Activated T-cell treated with anti-CD3 and anti-CD28 coated beads, Interleukin-2, amount 50 U/mL, for 24 hours (primary cell): ENCODE data around the gene ZNF333.

Experiments
- DNase-seq: peaks from one replicate; pipeline ENCODE4 v3.0.0-alpha.2; 2020
- H3K27ac Mint-ChIP-seq: 2 replicates; pipeline ENCODE4 v1.8.0; 2020; ENCODE audit warnings: mild to moderate bottlenecking, mixed read lengths
- H3K27me3 Mint-ChIP-seq: 2 replicates; pipeline ENCODE4 v1.8.0; 2020; ENCODE audit warnings: mixed read lengths
- H3K36me3 Mint-ChIP-seq: 2 replicates; pipeline ENCODE4 v1.8.0; 2020; ENCODE audit warnings: low read depth, mixed read lengths
- H3K4me1 Mint-ChIP-seq: 2 replicates; pipeline ENCODE4 v1.8.0; 2020; ENCODE audit warnings: low read depth, mixed read lengths
- H3K4me3 Mint-ChIP-seq: 2 replicates; pipeline ENCODE4 v1.8.0; 2020; ENCODE audit warnings: mild to moderate bottlenecking, moderate library complexity, mixed read lengths
- H3K9me3 Mint-ChIP-seq: 2 replicates; pipeline ENCODE4 v1.8.0; 2020; ENCODE audit warnings: mixed read lengths

ZNF333 gene

DNA sequence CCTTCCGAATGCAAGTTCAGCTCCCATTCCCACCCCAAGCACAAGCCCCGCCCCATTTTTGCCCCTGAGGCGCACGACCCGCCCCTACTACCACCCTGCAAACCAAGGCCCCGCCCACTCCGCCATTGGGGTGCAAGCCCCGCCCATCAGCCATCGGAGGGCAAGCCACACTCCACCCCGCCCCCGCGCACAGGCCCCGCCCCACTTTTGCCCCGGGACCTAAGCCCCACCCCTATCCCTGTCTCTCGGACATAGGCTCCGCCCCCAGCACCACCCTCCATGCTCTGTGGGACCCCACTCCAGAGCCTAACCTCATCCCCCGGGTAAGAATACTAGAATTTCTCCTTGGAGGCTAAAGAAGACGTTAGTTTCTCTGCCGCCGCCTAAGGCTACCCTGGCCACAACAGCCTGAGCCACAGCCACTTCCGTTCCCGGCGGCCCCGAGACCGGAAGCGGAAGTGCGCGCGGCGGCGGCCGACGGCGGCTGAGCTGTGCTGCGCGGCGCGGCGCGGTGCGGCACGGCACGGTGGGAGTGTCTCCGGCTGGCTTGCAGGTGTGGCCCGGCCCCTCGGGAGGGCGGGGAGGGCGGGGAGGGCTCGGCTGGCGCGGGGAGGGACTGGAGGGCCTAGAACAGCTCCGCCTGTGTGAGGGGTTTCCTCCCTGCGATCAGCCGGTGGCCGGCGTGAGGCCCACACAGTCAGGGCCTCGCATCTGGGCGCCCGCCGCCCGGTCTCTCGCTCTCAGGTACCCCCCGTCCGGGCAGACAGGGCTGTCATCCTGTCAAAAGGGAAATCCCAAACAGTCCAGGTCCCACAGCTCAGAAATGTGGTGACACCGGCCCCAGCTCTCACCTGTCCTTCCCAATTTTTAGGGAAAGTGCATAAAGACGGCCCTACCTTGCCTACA is at the start of gene ZNF333:
ZNF333 (plus strand) TSS at position 451 of the 906 bp plus-strand sequence. CDS start 3,444 bp downstream, outside the sequence.
- peaks cover 17% of the 10 kb centered on the region for H3K4me1 Mint-ChIP-seq
- peak; percentile 99 for DNase-seq
- no peaks in the 10 kb centered on the region for H3K27me3 Mint-ChIP-seq
- peak within 1 kb of the TSS; percentile 93 for H3K4me3 Mint-ChIP-seq
- no peaks in the 10 kb centered on the region for H3K9me3 Mint-ChIP-seq
- H3K27ac Mint-ChIP-seq, result peak within 1 kb of the TSS; percentile 100
- peaks cover 22% of the 10 kb centered on the region for H3K36me3 Mint-ChIP-seq

DNA sequence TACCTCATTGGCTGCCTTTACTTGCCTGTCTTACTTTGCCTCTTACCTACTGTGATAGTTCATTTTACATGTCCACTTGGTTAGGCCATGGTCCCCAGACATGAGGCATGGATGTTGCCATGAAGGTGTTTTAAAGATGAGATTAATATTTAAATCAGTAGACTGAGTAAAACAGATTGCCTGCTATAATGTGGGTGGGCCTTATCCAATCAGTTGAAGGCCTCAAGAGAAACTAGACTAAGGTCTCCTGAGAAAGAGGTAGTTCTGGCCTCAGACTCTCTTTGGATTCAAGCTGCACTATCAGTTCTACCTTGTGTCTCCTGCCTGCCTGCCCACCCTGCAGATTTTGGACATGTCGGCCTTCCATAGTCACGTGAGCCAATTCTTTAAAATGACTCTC is 41.3 kb upstream of the ZNF333 start:
- Mint-ChIP-seq H3K9me3 (peaks cover 1% of the 10 kb centered on the region), H3K4me1 (no peaks in the 10 kb centered on the region), H3K36me3 (no peaks in the 10 kb centered on the region), H3K27me3 (peaks cover 30% of the 10 kb centered on the region), H3K27ac (no peak overlapping the region), H3K4me3 (no peak overlapping the region)
- no peak for DNase-seq

DNA sequence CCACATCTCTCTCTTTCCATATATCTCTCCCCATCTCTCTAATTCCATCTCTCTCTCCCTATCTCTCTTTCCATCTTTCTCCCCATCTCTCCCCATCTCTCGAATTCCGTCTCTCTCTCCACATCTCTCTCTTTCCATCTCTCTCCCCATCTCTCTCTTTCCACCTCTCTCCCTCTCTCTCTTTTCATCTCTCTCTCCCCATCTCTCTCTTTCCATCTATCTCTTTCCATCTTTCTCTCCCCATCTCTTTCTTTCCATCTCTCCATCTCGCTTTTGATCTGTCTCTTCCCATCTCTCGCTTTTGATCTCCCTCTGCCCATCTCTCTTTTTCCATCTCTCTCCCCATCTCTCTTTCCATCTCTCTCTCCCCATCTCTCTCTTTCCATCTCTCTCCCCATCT is 40.8 kb upstream of the ZNF333 start:
- H3K9me3 Mint-ChIP-seq, result no peaks in the 10 kb centered on the region
- H3K4me3 Mint-ChIP-seq, result no peak overlapping the region
- H3K36me3 Mint-ChIP-seq, result no peaks in the 10 kb centered on the region
- H3K27me3 Mint-ChIP-seq, result peaks cover 31% of the 10 kb centered on the region
- H3K4me1 Mint-ChIP-seq, result no peaks in the 10 kb centered on the region
- no peak for DNase-seq
- no peak overlapping the region for H3K27ac Mint-ChIP-seq

DNA sequence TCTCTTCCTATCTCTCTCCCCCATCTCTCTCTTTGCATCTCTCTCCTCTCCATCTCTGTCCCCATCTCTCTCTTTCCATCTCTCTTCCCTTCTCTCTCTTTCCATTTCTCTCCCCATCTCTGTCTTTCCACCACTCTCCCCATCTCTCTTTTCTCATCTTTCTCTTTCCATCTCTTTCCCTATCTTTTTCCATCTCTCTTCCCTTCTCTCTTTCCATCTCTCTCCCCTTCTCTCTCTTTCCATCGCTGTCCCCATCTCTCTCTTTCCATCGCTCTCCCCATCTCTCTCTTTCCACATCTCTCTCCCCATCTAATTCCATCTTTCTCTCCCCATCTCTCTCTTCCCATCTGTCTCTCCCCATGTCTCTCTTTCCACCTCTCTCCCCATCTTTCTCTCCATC is 39.7 kb upstream of the ZNF333 start:
- no peaks in the 10 kb centered on the region for H3K9me3 Mint-ChIP-seq
- H3K4me3 Mint-ChIP-seq, result no peak overlapping the region
- no peak for DNase-seq
- no peaks in the 10 kb centered on the region for H3K4me1 Mint-ChIP-seq
- H3K27ac Mint-ChIP-seq, result no peak overlapping the region
- no peaks in the 10 kb centered on the region for H3K36me3 Mint-ChIP-seq
- peaks cover 31% of the 10 kb centered on the region for H3K27me3 Mint-ChIP-seq

DNA sequence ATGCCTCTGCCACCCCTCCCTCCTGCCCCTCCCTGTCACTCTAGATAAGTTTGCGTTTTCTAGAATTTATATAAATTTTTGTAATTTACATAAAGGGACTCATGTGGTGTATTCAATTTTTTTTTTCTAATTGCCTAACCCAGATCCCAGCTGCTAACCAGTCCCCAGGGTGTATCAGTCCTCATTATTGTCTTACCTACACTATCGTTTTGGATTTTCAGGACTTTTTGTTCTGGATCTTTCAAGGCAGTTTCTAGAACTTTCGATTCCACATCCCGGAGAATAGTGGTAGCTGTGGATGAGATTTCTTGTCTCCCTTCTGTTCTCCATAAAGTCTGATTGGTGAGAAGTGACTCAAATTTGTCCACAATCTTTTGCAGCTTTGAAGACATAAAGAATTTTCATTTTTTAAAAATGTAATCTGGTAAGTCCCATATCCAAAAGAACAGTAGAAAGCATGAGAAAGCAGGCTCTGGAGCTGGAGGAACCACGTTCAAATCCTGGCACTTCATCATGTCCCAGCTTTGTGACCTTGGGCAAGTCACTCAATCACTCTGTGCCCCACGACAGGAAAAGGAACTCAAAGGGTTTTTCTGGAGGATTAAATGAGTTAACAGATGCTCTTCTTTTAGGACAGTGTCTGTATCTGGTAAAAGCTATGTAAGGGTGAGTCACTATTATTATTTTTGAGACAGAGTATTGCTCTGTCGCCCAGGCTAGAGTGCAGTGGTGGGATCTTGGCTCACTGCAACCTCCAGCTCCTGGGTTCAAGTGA is 34.9 kb upstream of the ZNF333 start:
- no peaks in the 10 kb centered on the region for H3K36me3 Mint-ChIP-seq
- no peak for DNase-seq
- H3K9me3 Mint-ChIP-seq, result no peaks in the 10 kb centered on the region
- H3K4me1 Mint-ChIP-seq, result no peaks in the 10 kb centered on the region
- H3K27me3 Mint-ChIP-seq, result peaks cover 28% of the 10 kb centered on the region
- H3K27ac Mint-ChIP-seq, result no peak overlapping the region
- no peak overlapping the region for H3K4me3 Mint-ChIP-seq

DNA sequence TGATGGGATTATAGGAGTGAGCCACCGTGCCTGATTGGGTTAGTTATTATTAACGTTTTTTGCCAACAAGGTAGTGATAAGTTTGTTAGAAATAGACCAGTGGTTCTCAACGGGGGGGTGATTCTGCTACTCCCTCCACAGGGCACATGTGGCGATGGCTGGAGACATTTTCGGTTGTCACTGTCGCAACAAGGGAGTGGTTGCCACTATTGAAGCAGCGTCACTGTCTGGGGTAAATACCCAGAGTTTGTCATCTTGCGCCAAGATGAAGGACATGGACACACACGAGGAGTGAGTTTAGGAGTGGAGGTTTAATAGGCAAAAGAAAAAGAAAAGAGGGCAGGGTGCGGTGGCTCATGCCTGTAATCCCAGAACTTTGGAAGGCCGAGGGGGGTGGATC is 34.1 kb upstream of the ZNF333 start:
- H3K9me3 Mint-ChIP-seq, result no peaks in the 10 kb centered on the region
- no peaks in the 10 kb centered on the region for H3K36me3 Mint-ChIP-seq
- DNase-seq, result no peak
- H3K4me3 Mint-ChIP-seq, result no peak overlapping the region
- no peak overlapping the region for H3K27ac Mint-ChIP-seq
- H3K4me1 Mint-ChIP-seq, result no peaks in the 10 kb centered on the region
- peaks cover 32% of the 10 kb centered on the region for H3K27me3 Mint-ChIP-seq

DNA sequence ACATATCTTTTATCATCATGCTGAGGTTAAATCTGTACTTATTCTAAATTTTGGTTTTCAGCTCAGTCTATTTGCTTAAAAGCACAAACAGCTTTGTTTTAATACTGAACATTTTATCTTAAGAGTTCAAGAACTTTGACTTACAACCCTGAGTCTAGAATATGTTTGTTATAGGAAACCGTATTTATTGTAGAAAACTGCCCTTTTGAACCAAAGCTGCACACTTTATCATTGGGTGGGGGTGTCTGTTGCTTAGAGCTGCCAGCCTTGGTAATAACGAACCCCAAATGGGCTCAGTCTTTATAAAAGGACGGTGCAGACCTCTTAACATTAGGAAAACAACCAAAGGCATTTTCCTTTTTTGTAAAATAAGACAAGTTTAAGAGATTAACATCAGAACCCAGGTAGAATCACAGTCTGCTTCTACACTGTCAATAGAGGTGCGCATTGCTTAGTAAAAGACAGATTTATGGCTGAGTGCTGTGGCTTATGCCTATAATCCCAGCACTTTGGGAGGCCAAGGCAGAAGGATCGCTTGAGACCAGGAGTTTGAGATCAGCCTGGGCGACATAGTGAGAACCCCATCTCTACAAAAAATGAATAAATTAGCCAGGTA is 29.9 kb upstream of the ZNF333 start:
- no peaks in the 10 kb centered on the region for H3K36me3 Mint-ChIP-seq
- no peak overlapping the region for H3K4me3 Mint-ChIP-seq
- H3K27me3 Mint-ChIP-seq, result peaks cover 18% of the 10 kb centered on the region
- no peak for DNase-seq
- no peaks in the 10 kb centered on the region for H3K4me1 Mint-ChIP-seq
- H3K27ac Mint-ChIP-seq, result no peak overlapping the region
- no peaks in the 10 kb centered on the region for H3K9me3 Mint-ChIP-seq

DNA sequence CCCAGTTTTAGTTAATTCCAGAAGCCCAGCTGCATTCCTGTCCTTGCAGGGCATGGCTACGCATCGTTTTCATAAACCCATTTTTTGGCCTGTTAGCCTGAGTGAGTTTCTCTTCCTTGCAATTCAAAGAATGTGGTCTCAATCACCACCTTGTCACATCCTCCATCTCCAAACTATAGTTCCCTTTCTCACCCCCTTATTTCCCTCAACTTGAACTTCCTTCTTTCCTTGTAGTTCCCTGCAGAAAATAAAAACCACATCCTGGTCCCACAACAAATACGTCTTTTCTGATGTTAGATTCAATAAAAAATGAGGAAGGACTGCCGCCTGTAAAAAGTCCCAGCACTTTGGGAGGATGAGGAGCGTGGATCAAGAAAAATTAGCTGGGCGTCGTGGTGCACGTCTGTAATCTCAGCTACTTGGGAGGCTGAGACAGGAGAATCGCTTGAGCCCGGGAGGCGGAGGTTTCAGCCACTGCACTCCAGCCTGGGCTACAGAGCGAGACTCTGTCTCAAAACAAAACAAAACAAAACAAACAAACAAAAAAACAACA is 28.4 kb upstream of the ZNF333 start:
- no peak for DNase-seq
- H3K9me3 Mint-ChIP-seq, result no peaks in the 10 kb centered on the region
- no peak overlapping the region for H3K27ac Mint-ChIP-seq
- peaks cover 13% of the 10 kb centered on the region for H3K27me3 Mint-ChIP-seq
- no peak overlapping the region for H3K4me3 Mint-ChIP-seq
- no peaks in the 10 kb centered on the region for H3K4me1 Mint-ChIP-seq
- H3K36me3 Mint-ChIP-seq, result no peaks in the 10 kb centered on the region

DNA sequence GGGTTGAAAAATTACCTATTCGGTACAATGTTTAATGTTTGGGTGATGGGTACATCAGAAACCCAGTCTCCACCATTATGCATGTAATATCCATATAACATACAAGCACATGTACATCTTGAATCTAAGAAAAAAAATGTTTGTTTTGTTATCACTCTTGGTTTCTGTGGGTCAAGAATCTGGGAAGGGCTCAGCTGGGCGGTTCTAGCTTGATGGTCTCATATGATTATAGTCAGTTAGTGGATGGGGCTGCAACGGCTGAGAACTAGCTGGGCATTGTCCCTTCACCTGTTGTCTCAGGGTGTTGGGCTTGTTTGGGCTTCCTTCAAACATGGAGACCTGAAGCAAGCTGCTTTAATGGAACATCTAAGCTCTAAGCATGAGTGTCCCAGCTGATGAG is 19.9 kb upstream of the ZNF333 start:
- no peak overlapping the region for H3K27ac Mint-ChIP-seq
- peaks cover 11% of the 10 kb centered on the region for H3K4me1 Mint-ChIP-seq
- H3K36me3 Mint-ChIP-seq, result no peaks in the 10 kb centered on the region
- peaks cover 11% of the 10 kb centered on the region for H3K9me3 Mint-ChIP-seq
- no peak for DNase-seq
- no peak overlapping the region for H3K4me3 Mint-ChIP-seq
- peaks cover 46% of the 10 kb centered on the region for H3K27me3 Mint-ChIP-seq

DNA sequence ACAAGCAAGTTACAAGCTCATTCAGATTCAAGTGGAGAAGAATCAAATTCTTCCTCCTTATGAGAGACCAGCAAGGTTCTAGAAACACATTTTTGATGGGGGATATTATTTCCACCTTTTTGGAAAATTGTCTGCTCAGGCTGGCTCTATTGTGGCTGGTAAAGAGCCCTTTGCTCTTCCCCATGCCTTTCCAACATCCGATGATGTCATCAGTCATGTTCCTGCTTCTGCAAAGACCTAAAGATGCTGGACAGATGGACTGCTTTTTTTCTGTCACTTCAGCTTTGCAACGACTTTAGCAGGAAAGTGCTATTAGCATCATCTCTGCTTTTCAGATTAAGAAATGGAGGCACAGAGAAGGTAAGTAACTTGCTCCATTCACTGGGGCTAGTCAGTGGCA is 19.4 kb upstream of the ZNF333 start:
- Mint-ChIP-seq H3K36me3 (no peaks in the 10 kb centered on the region), H3K27ac (no peak overlapping the region), H3K4me1 (peaks cover 12% of the 10 kb centered on the region), H3K9me3 (peaks cover 11% of the 10 kb centered on the region), H3K4me3 (no peak overlapping the region), H3K27me3 (peaks cover 46% of the 10 kb centered on the region)
- DNase-seq, result no peak

DNA sequence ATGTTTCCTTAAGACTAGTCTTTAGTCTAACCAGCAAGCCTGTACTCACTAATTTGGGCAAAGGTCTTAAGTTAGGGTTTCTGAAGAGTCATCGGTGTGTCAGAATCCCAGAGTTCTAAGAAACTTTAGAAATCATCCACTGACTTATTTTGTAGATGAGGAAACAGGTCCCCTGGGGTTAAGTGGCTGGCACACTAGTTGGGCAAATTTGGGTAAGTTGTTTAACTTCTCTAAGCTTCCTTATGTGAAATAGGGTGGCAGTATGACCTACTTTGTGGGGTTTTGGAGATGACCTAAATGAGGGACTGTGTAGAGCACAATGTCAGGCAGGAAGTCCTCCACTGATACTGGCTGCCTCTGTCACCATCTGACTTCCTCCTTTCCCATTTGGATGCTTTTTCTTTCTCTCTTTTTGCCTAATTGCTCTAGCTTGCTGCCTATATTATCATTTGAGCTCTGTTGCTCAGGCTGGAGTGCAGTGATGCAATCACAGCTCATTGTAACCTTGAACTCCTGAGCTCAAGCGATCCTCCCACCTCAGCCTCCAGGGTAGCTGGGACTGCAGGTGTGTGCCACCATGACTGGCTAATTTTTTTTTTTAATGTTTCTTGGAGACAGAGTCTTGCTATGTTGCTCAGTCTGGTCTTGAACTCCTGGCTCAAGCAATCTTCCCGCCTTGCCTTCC is 17.5 kb upstream of the ZNF333 start:
- Mint-ChIP-seq H3K4me1 (peaks cover 12% of the 10 kb centered on the region), H3K27me3 (peaks cover 46% of the 10 kb centered on the region), H3K4me3 (no peak overlapping the region), H3K27ac (no peak overlapping the region), H3K9me3 (peaks cover 11% of the 10 kb centered on the region), H3K36me3 (no peaks in the 10 kb centered on the region)
- DNase-seq, result no peak

DNA sequence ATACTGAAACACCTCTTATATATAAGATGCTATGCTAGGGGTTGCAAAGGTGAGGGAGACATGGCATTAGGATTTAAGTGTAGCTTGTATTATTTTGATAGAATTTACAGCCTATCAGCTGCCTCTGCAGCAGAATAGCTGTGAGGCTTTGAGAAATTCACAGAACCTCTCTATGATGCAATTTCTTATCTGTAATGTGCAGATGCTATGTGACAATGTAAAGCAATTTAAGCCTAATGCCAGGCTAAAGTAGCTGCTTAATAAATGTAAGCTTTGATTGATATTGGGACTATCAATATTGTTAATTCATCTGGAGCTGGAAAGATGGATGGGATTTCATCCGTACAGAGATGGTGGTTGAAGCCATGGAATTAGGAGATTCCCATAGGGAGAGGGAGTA is 16.8 kb upstream of the ZNF333 start:
- H3K36me3 Mint-ChIP-seq, result no peaks in the 10 kb centered on the region
- peaks cover 46% of the 10 kb centered on the region for H3K27me3 Mint-ChIP-seq
- H3K4me1 Mint-ChIP-seq, result peaks cover 8% of the 10 kb centered on the region
- H3K27ac Mint-ChIP-seq, result no peak overlapping the region
- peaks cover 11% of the 10 kb centered on the region for H3K9me3 Mint-ChIP-seq
- DNase-seq, result no peak
- no peak overlapping the region for H3K4me3 Mint-ChIP-seq

DNA sequence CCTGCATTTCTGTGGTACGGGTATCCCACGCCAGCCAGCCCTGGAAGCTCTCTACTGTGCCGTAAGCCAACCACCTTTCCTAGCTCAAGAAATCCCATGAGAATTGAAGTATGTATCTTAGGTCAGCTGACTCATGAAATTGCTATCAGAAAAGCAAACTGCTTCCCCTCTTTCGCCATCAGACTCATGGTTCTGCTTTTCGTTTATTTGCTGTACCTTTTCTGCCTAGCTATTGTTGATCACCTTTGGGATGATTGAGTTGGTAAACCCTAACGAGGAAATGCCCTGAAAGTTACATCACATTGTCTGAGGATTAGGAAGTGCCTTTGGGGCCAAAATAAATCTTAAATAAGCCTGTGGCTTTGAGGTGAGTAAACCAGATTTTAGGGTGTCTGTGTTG is 15.1 kb upstream of the ZNF333 start, which contains the start of gene ADGRE3:
ADGRE3 (minus strand) TSS at position 81 of the 400 bp plus-strand sequence; CDS start at position 7, 74 bp downstream.
- peaks cover 45% of the 10 kb centered on the region for H3K27me3 Mint-ChIP-seq
- peaks cover 3% of the 10 kb centered on the region for H3K4me1 Mint-ChIP-seq
- peaks cover 7% of the 10 kb centered on the region for H3K9me3 Mint-ChIP-seq
- H3K36me3 Mint-ChIP-seq, result no peaks in the 10 kb centered on the region
- no peak within 1 kb of the TSS for H3K27ac Mint-ChIP-seq
- DNase-seq, result no peak
- H3K4me3 Mint-ChIP-seq, result no peak within 1 kb of the TSS

DNA sequence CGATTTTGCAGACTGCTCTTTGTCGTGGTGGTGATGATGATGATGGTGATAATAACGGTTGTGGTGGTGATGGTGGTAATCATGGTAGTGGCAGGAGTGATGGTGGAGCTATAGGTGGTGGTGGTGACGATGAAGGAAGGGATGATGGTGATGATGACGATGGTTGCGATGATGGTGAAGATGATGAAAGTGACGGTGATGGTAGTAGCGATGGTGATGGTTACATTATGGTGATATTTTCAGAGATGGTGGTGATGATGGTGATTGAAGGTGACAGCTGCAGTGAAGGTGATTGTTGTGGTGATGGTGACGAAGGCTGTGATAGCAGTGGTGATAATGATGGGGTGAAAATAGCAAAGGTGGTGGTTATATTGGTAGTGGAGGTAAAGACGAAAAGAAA is 13.1 kb upstream of the ZNF333 start:
- DNase-seq, result no peak
- Mint-ChIP-seq H3K27ac (no peak overlapping the region), H3K36me3 (no peaks in the 10 kb centered on the region), H3K4me1 (peaks cover 3% of the 10 kb centered on the region), H3K9me3 (no peaks in the 10 kb centered on the region), H3K4me3 (no peak overlapping the region), H3K27me3 (peaks cover 30% of the 10 kb centered on the region)
